HEK293 (cell line): ENCODE data around the gene AQP10.
"Not testable (repeated sequence)": the region's sequence is repeated elsewhere in the genome, so short reads cannot be mapped to it uniquely, and the experiment has no call there.

Source experiments
- ATF2 ChIP-seq: fragments of 450-650 bp; formaldehyde crosslinking; IDR thresholded peaks from 2 replicates; pipeline ENCODE4 v1.5.1; 2016; ENCODE audit warnings: missing biosample characterization, missing genetic modification characterization, low read depth
- CTCF ChIP-seq: fragments of 450-650 bp; formaldehyde crosslinking; IDR thresholded peaks from 2 replicates; pipeline ENCODE4 v1.5.1; 2016; ENCODE audit warnings: missing biosample characterization, missing genetic modification characterization
- PRDM1 ChIP-seq: fragments of 450-650 bp; formaldehyde crosslinking; IDR thresholded peaks from 2 replicates; pipeline ENCODE4; 2016; ENCODE audit warnings: missing biosample characterization, missing genetic modification characterization
- SALL2 ChIP-seq: fragments of 450-650 bp; formaldehyde crosslinking; IDR thresholded peaks from 2 replicates; pipeline ENCODE4 v1.5.0; 2017; ENCODE audit warnings: missing biosample characterization, mild to moderate bottlenecking, missing genetic modification characterization, borderline replicate concordance
- TCF7L2 ChIP-seq: IDR thresholded peaks from 2 replicates; pipeline ENCODE4 v1.6.1; 2011; ENCODE audit warnings: low read depth, mild to moderate bottlenecking, inconsistent platforms, low read length, moderate library complexity, borderline replicate concordance
- TSHZ1 ChIP-seq: fragments of 450-650 bp; formaldehyde crosslinking; IDR thresholded peaks from 2 replicates; pipeline ENCODE4 v1.5.1; 2016; ENCODE audit warnings: missing biosample characterization, missing genetic modification characterization, borderline replicate concordance
- ZNF184 ChIP-seq: fragments of 450-650 bp; IDR thresholded peaks from 2 replicates; pipeline ENCODE4 v1.5.1; 2018; ENCODE audit warnings: missing biosample characterization, mild to moderate bottlenecking, missing genetic modification characterization
- ZNF2 ChIP-seq: fragments of 450-650 bp; formaldehyde crosslinking; IDR thresholded peaks from 2 replicates; pipeline ENCODE4 v1.5.1; 2016; ENCODE audit warnings: missing biosample characterization, missing genetic modification characterization
- ZNF366 ChIP-seq: fragments of 450-650 bp; formaldehyde crosslinking; conservative IDR thresholded peaks from 2 replicates; pipeline ENCODE4 v1.5.1; 2016; ENCODE audit warnings: missing biosample characterization, missing genetic modification characterization
- ZNF677 ChIP-seq: fragments of 450-650 bp; IDR thresholded peaks from 2 replicates; pipeline ENCODE4 v1.5.0; 2018; ENCODE audit warnings: missing biosample characterization, mild to moderate bottlenecking, missing genetic modification characterization, moderate library complexity

- TF ChIP-seq ZNF677; PRDM1 (tag by site-specific recombination); SALL2 (tag by site-specific recombination); ATF2 (tag by site-specific recombination); CTCF (tag by site-specific recombination); ZNF184 (tag by site-specific recombination); TSHZ1 (tag by site-specific recombination); TCF7L2; ZNF366 (tag by site-specific recombination); ZNF2 (tag by site-specific recombination): not testable (repeated sequence)
Measured at GRCh38 chr1:154314226-154314625, 6.7 kb upstream of the AQP10 start.
